Esophagus muscularis mucosa (tissue), 4 donors: ENCODE data around the gene TOMM20. TPM values are rescaled to one million over a fixed set of nuclear protein-coding genes. Genes with fewer than 3 reads are reported as not detected.

Experiments used
- DNase-seq: peaks from one replicate; pipeline ENCODE4 v3.0.0-alpha.2; 2017; ENCODE audit errors: extremely low spot score
- H3K27ac ChIP-seq, 4 donors: fragments of 200-600 bp; sonication (generic); replicated peaks in 1 of 4; 1 replicate in 3 of 4; 2 replicates in 1 of 4; pipeline ENCODE4 v1.5.1; 2016 to 2019; ENCODE audit warnings: mild to moderate bottlenecking in 1 of 4
- H3K27me3 ChIP-seq, 4 donors: fragments of 200-600 bp; sonication (generic); one replicate each; pipeline versions ENCODE4 v1.5.1 to v1.6.0; 2016 to 2019
- H3K36me3 ChIP-seq, 4 donors: fragments of 200-600 bp; sonication (generic); one replicate each; pipeline ENCODE4 v1.5.1; 2016 to 2019
- H3K4me1 ChIP-seq, 4 donors: fragments of 200-600 bp; sonication (generic); one replicate each; pipeline ENCODE4 v1.5.1; 2016 to 2019
- H3K4me3 ChIP-seq, 4 donors: fragments of 200-600 bp; sonication (generic); 1 replicate in 2 of 4; 2 replicates in 2 of 4; pipeline ENCODE4 v1.5.1; 2016 to 2019; ENCODE audit warnings: mild to moderate bottlenecking in 4 of 4, moderate library complexity in 1 of 4
- H3K9me3 ChIP-seq, 4 donors: fragments of 200-600 bp; sonication (generic); 1 replicate in 3 of 4; 2 replicates in 1 of 4; pipeline ENCODE4 v1.5.1; 2016 to 2019
- EP300 ChIP-seq: sonication (generic); formaldehyde crosslinking; IDR thresholded peaks from one replicate; pipeline ENCODE4 v1.6.1; 2017; ENCODE audit warnings: antibody characterized with exemption
- POLR2A ChIP-seq: fragments of 450-650 bp; IDR thresholded peaks from one replicate; pipeline ENCODE4 v1.6.1; 2017; ENCODE audit warnings: antibody characterized with exemption, moderate library complexity, mild to moderate bottlenecking, low read depth
- POLR2AphosphoS5 ChIP-seq, 2 donors: sonication (generic); formaldehyde crosslinking; IDR thresholded peaks; one replicate each; pipeline ENCODE4 v1.6.1; 2017; ENCODE audit warnings: antibody characterized with exemption in 2 of 2
- WGBS: methylation state at CpG from one replicate; pipeline ENCODE4 v1.1.5; 2018; 5-methylcytosine and 5-hydroxymethylcytosine counted together
- intact Hi-C: fragments of 100-400 bp; cut with DNase I; formaldehyde crosslinking; loops from one replicate; pipeline ENCODE4 v1.15.1; 2023
- total RNA-seq, 4 donors: library from RNA; depleted of rRNA; stranded (reverse); fragments of >200 nt; gene quantifications; one replicate each; pipeline versions ENCODE4 v1.1.0 to v1.2.1, GENCODE V29; 2016
- TF ChIP-seq, protein P1 (sequence below), 3 experiments: fragments of 200-600 bp in 2 of 3; fragments of 450-650 bp in 1 of 3; sonication (generic) in 2 of 3; IDR thresholded peaks; one replicate each; pipeline ENCODE4 v1.5.1; 2017 to 2019; ENCODE audit warnings: antibody characterized with exemption in 3 of 3, mild to moderate bottlenecking in 2 of 3, moderate library complexity in 1 of 3

The TOMM20 gene
- total RNA-seq, 4 donors from 2014 or later = 59.7 to 94.3 (median 86.3) TPM

DNA sequence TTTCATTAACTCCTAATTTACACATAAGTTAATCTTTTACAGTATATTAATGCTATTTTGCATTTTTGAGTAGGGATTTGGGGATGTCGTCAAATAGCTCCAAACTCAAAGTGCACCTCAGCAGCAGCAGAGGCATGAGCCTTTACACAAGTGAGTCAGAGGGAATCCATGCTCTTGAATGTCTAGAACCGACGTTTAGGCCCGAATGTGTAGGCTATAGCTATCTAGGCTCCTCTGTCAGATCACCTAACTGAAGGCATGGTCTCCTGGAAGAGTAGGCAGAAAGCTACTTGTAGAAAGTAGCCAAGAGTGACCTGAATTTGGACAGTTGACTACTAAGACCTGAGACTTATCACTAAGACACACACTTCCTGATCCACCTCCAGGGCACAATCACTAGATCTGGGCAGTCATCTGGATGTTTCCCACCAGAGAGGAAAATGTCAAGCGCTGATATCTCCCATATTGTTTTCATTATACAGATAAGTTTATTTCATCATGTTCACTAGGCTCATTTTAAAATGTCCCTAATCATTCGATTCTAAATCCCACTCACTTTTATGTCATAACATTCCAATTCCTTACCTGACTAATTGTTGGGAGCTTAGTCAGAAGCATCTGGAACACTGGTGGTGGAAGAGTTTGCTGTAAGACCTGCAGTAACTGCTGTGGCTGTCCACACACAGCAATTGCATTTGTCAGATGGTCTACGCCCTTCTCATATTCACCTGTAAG is 15.3 kb downstream of the TOMM20 start:
- no peak for DNase-seq
- Histone ChIP-seq H3K27me3 (no peaks in the 10 kb centered on the region), H3K4me3 (no peak overlapping the region), H3K27ac (no peak overlapping the region), H3K9me3 (no peaks in the 10 kb centered on the region), H3K4me1 (peaks cover 0 to 9% (median 6%) of the 10 kb centered on the region in 4 donors), H3K36me3 (peaks cover 39 to 100% (median 78%) of the 10 kb centered on the region in 4 donors)
- 71% methylated on average over 7 of the region's 7 CpGs for WGBS
- intact Hi-C loops = no loop called here
- TF ChIP-seq EP300 (no peak), POLR2AphosphoS5 (IDR thresholded peaks at IDR 0.05) (no peak), POLR2A (no peak)
- TF ChIP-seq, protein P1, sequence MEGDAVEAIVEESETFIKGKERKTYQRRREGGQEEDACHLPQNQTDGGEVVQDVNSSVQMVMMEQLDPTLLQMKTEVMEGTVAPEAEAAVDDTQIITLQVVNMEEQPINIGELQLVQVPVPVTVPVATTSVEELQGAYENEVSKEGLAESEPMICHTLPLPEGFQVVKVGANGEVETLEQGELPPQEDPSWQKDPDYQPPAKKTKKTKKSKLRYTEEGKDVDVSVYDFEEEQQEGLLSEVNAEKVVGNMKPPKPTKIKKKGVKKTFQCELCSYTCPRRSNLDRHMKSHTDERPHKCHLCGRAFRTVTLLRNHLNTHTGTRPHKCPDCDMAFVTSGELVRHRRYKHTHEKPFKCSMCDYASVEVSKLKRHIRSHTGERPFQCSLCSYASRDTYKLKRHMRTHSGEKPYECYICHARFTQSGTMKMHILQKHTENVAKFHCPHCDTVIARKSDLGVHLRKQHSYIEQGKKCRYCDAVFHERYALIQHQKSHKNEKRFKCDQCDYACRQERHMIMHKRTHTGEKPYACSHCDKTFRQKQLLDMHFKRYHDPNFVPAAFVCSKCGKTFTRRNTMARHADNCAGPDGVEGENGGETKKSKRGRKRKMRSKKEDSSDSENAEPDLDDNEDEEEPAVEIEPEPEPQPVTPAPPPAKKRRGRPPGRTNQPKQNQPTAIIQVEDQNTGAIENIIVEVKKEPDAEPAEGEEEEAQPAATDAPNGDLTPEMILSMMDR (IDR thresholded peaks at IDR 0.05) = no peak

DNA sequence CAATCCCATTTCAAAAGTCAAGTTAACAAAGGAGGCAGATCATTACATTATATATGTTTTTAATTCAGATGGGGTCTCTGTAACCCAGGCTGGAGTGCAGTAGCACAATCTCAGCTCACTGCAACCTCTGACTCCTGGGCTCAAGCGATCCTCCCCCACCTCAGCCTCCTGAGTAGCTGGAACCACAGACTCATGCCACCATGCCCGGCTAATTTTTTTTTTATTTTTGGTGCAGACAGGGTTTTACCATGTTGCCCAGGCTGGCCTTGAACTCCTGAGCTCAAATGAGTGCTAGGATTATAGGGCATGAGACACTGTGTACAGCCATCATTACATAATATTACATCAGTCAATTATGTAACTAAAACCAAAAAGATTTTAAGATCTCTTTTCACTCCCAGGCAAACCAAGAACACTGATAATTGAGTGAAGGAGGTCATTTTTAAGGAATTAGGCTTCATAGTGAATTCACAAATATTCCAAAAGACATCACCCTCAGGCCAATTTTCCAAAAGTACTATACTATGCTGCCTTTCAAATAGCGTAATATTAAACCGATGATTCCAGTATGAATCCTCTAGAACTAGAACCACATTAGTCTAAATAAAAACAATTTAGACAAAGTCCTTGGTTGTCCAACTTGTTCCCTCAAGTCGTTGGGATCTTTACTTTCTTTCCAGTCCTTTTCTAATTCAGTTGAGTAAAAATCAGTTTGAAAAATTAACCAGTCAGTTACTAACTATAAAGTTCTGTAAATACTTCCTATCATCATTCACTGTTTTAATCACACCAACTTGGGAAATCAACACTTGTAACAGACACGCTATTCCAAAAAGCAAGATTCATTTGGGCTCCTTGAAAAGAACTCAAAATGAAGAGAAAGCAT is 16.1 kb downstream of the TOMM20 start:
- H3K4me3 ChIP-seq = no peak overlapping the region
- H3K9me3 ChIP-seq = no peaks in the 10 kb centered on the region
- WGBS = 88% methylated on average over 6 of the region's 6 CpGs
- intact Hi-C loops = no loop called here
- no peak overlapping the region for H3K27ac ChIP-seq
- H3K27me3 ChIP-seq = no peaks in the 10 kb centered on the region
- H3K36me3 ChIP-seq = peaks cover 32 to 100% (median 78%) of the 10 kb centered on the region in 4 donors
- H3K4me1 ChIP-seq = peaks cover 0 to 9% (median 6%) of the 10 kb centered on the region in 4 donors
- DNase-seq = no peak
- no peak for TF ChIP-seq POLR2AphosphoS5 (IDR thresholded peaks at IDR 0.05)
- TF ChIP-seq EP300 = no peak
- TF ChIP-seq, protein P1 (IDR thresholded peaks at IDR 0.05) = no peak
- TF ChIP-seq POLR2A = no peak

DNA sequence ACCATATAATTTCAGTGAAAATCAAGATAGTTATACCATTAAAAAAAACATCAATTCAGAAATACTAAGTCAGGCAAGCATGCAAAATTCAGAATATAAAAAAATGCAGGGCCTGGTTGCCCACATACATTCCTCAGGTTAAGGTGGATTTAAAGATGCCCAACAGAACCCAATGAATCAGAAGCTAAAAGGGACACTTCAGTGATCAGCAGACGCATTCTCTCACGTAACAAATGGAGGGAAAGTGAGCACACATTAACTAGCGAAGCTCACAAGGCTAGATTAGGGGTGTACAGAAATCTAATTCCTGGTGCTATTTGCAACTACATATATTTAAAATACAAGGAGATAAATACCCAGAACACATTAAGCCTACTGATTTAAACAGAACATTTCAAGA is 17.5 kb downstream of the TOMM20 start:
- 92% methylated on average over 3 of the region's 3 CpGs for WGBS
- no peak for DNase-seq
- H3K4me1 ChIP-seq = peaks cover 0 to 9% (median 6%) of the 10 kb centered on the region in 4 donors
- peaks cover 21 to 94% (median 69%) of the 10 kb centered on the region in 4 donors for H3K36me3 ChIP-seq
- H3K4me3 ChIP-seq = no peak overlapping the region
- H3K27me3 ChIP-seq = no peaks in the 10 kb centered on the region
- H3K27ac ChIP-seq = no peak overlapping the region
- TF ChIP-seq, protein P1 (IDR thresholded peaks at IDR 0.05) = no peak
- TF ChIP-seq EP300 = no peak
- TF ChIP-seq POLR2AphosphoS5 (IDR thresholded peaks at IDR 0.05) = no peak
- intact Hi-C loops = no loop called here
- no peaks in the 10 kb centered on the region for H3K9me3 ChIP-seq

DNA sequence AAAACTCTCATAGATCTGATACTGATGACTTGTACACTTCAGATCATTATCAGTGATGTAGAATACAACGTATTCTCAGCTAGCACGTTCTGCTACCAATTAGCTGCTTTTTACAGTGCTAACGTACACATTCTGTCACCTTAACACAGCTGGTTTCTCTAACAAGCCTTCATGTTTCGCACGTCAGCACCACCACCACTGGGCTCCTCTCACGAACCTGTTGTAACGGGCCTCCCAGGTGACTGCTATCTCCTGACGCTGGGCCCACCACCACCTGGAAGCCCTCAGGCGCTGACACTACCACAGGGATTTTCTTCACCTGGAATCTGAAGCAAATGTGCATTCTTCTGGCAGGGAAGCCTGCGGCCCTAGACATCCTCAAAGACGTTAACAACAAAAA is 19.8 kb downstream of the TOMM20 start:
- intact Hi-C loops = loop anchor here (5.0 to 10.0 kb wide), 2 partner anchors 56 to 308 kb away; partner anchors contain the start of gene RBM34
- H3K27me3 ChIP-seq = no peaks in the 10 kb centered on the region
- H3K27ac ChIP-seq = no peak overlapping the region
- TF ChIP-seq, protein P1 (IDR thresholded peaks at IDR 0.05) = no peak
- TF ChIP-seq EP300 (no peak), POLR2A (no peak), POLR2AphosphoS5 (IDR thresholded peaks at IDR 0.05) (no peak)
- no peak for DNase-seq
- 85% methylated on average over 11 of the region's 11 CpGs for WGBS
- H3K4me1 ChIP-seq = peaks cover 11 to 27% (median 20%) of the 10 kb centered on the region in 4 donors
- no peaks in the 10 kb centered on the region for H3K9me3 ChIP-seq
- H3K36me3 ChIP-seq = peaks cover 13 to 72% (median 50%) of the 10 kb centered on the region in 4 donors
- no peak overlapping the region for H3K4me3 ChIP-seq
